HG03097 (cell line): Measurements from ENCODE around the gene TSEN54.

Experiments
- ATAC-seq: cut with Tn5 transposase; IDR thresholded peaks from one replicate; pipeline ENCODE4 v1.9.1; 2021; ENCODE audit not compliant: unreplicated experiment, low FRiP score

TSEN54 gene

GRCh38 chr17:75558666-75559530 lies 42.6 kb downstream of the TSEN54 start:
- no peak for ATAC-seq

- no peak for ATAC-seq
Observed at GRCh38 chr17:75559958-75560533, 43.7 kb downstream of the TSEN54 start.

- ATAC-seq, result no peak
Observed at GRCh38 chr17:75561927-75562603, 45.7 kb downstream of the TSEN54 start.

DNA sequence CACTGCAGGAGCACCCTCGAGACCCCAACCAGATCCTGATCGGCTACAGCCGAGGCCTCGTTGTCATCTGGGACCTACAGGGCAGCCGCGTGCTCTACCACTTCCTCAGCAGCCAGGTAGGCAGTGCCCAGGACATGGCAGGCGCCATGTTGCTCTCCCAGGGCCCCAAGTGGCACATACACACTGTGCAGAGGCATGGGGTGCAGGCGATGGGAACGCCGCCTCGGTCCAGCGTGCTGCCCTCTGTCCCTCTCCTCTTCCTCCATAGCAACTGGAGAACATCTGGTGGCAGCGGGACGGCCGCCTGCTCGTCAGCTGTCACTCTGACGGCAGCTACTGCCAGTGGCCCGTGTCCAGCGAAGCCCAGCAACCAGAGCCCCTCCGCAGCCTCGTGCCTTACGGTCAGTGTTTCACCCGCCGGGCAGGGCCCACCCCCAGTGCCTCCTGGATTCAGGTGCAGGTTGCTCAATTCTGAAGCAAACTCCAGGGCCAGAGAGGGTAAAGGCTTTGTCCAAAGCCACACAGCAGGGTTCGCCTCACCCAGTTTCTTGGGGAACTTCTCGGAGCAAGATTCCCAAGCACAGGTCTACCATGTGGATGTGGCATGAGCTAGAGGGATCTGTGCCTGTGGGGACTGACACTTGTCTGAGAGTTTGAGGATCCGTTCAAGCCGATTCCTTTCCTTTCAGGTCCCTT lies 46.9 kb downstream of the TSEN54 start:
- no peak for ATAC-seq

GRCh38 chr17:75564195-75564594 lies 47.9 kb downstream of the TSEN54 start:
- no peak for ATAC-seq

DNA sequence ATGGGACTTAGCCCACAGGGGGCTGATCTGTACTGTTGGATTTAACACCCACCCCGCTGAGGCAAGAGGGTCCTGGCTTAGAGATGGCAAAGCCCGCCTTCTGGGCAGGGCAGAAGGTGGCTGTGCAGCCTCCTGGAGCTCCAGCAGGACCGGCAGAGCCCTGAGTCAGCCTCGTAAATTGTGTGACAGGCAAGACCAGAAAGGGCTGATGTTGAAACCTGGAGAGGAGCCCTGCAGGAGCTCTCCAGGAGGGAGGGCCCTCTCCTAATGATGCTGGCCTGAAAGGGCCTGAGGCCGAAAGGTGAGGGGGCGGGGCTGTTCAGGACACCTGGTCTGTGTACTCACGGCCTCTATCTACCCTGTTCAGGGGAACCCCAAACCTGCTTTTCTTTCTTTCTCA lies 48.7 kb downstream of the TSEN54 start:
- ATAC-seq, result no peak

DNA sequence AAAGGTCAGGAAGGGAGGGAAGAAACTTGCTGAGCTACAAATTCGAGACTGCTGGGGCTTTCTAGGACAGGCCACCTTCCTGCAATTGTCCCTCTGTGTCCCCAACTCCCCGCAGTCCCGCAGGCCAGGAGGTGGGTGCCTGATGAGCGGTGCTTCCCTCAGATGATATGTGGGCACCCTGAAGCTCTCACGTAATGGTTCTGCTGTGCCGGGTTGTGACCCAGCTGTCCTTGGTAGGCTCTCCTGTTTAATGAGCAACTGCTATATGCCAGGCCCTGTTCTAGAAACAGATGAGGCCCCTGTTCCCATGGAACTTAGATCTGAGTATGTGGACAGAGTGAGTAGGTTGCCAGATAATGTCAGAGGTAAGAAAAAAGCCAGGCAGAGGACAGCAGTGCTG lies 49.3 kb downstream of the TSEN54 start:
- ATAC-seq, result no peak

DNA sequence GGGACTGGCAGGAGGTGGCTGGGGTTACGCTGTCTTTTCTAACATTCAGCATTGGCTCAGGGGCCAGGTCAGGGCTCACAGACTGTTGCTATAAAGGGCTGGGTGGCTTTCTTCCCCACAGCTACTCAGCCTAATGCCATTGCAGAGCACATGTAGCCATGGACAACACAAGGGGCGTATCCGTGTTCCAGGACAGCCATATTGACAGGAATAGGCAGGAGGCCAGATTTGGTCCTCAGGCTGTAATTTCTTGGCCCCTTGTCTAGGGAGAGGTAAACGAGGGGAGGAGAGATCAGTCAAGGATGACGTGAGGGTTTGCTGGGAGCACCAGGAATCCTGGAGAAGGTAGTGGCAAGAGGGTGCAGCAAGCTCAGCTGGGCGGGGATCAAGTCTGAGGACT lies 50.1 kb downstream of the TSEN54 start:
- no peak for ATAC-seq

GRCh38 chr17:75566834-75567233 lies 50.5 kb downstream of the TSEN54 start:
- no peak for ATAC-seq

GRCh38 chr17:75568412-75569255 lies 52.3 kb downstream of the TSEN54 start:
- no peak for ATAC-seq

DNA sequence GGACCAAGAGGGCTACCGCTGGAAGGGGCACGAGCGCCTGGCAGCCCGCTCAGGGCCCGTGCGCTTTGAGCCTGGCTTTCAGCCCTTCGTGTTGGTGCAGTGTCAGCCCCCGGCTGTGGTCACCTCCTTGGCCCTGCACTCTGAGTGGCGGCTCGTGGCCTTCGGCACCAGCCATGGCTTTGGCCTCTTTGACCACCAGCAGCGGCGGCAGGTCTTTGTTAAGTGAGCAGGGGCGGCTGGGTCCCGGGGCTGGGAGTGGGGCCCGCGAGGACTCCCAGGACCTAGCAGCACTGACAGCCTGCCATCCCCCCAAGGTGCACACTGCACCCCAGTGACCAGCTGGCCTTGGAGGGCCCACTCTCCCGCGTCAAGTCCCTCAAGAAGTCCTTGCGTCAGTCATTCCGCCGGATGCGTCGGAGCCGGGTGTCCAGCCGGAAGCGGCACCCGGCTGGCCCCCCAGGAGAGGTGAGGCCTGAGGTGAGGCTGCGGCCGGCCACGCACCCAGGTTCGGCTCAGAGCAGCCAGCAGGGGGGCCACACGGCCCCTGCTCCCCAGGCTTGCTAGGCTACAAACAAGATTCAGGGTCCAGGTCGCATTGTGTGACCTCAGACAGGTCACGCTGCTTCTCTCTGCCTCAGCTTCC lies 53.8 kb downstream of the TSEN54 start:
- ATAC-seq, result no peak

DNA sequence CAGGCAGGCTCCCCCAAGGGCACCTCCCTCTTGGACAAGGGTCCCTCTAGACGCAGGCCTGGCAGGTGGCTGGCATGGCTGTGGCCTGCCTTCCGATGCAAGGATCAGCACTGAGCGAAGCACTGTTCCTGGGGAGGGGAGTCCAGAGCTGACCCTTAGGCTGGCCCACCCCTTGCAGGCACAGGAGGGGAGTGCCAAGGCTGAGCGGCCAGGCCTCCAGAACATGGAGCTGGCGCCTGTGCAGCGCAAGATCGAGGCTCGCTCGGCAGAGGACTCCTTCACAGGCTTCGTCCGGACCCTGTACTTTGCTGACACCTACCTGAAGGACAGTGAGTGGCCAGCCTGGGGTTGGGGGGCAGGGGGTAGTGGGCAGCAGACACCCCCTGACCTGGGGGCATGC lies 54.4 kb downstream of the TSEN54 start:
- ATAC-seq, result no peak

DNA sequence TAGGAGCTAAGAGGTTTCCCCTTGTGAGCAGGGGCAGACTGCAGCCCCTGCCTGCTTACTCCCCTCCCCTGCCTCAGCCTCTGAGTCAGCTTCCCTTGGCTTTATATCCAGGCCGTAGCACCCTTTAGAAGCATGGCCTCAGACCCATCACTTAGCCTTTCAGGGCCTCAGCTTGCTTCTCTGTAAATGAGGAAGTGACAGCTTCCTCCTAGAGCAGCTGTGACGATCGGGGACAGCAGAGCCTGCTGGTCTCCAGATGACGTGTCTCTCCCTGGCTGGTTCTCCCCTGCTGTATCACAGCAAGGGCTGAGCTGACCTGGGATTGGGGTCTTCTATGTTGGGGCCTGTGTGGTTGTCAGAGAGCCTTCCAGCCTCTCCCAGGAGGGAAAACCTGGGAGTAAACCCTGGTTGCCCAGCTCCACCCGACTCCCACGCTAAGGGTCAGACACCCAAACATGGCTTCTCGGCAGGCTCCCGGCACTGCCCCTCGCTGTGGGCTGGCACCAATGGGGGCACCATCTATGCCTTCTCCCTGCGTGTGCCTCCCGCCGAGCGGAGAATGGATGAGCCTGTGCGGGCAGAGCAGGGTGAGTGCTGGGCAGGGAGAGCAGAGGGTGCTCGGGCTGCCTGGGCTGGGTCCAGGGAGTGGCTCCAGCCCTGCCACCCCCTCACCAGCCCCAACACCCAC lies 55.0 kb downstream of the TSEN54 start:
- no peak for ATAC-seq

GRCh38 chr17:75571885-75572215 lies 55.5 kb downstream of the TSEN54 start:
- no peak for ATAC-seq

- no peak for ATAC-seq
Observed at GRCh38 chr17:75572713-75573539, 56.6 kb downstream of the TSEN54 start.

- no peak for ATAC-seq
Observed at GRCh38 chr17:75573540-75573957, 57.2 kb downstream of the TSEN54 start.

DNA sequence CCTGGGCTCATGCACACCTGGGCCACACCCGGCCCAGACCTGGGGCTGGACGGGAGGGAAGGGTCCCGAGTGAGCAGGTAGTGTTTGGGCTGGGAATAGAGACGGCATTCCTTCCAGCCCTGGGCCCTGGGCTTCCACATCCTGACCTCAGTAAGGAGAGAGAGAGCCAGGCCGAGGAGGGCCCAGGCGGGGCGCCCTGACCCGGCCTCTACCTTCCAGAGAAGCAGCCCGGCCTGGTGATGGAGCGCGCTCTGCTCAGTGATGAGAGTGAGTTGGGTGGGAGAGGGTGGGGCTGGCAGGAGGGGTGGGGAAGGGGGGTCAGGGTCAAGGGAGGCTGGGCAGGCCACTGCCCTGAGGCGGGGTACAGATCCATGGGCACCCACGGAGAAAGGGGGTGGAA lies 57.7 kb downstream of the TSEN54 start:
- no peak for ATAC-seq
